GM12873 (cell line): ENCODE results near the gene TGFBR3L.

Experiments
- TF ChIP-seq, protein P1 (sequence below): IDR thresholded peaks from 2 replicates; pipeline ENCODE4 v1.5.1; 2012; ENCODE audit warnings: low read depth, mild to moderate bottlenecking, moderate library complexity, low read length, control low read depth; ENCODE audit not compliant: insufficient read depth; ENCODE audit errors: missing control alignments

TGFBR3L gene

DNA sequence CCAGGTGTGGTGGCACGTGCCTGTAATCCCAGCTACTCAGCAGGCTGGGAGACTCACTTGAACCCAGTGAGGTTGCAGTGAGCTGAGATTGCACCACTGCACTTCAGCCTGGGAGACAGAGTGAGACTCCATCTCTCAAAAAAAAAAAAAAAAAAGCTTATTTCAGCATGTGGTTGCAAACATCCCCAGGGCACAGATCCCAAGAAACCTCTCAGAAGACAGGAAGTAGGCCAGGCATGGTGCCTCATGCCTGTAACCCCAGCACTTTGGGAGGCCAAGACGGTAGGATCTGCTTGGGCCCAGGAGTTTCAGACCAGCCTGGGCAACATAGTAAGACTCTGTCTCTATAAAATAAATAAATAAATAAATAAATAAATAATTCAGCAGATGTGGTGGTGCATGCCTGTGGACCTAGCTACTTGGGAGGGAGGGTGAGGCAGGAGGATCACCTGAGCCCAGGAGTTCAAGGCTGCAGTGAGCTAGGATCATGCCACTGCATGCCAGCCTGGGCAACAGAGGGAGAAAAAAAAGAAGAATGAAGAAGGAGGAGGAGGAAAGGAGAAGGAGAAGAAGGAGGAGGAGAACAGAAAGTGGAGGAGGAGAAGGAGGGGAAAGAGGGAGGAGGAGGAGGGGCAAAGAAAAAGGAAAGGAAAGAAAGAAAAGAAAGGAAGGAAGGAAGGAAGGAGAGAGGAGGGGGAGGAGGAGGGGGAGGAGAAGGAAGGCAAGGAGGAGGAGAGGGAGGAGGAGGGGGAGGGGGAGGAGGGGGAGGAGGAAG lies 30.6 kb upstream of the TGFBR3L start:
- TF ChIP-seq, protein P1, sequence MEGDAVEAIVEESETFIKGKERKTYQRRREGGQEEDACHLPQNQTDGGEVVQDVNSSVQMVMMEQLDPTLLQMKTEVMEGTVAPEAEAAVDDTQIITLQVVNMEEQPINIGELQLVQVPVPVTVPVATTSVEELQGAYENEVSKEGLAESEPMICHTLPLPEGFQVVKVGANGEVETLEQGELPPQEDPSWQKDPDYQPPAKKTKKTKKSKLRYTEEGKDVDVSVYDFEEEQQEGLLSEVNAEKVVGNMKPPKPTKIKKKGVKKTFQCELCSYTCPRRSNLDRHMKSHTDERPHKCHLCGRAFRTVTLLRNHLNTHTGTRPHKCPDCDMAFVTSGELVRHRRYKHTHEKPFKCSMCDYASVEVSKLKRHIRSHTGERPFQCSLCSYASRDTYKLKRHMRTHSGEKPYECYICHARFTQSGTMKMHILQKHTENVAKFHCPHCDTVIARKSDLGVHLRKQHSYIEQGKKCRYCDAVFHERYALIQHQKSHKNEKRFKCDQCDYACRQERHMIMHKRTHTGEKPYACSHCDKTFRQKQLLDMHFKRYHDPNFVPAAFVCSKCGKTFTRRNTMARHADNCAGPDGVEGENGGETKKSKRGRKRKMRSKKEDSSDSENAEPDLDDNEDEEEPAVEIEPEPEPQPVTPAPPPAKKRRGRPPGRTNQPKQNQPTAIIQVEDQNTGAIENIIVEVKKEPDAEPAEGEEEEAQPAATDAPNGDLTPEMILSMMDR = no peak

DNA sequence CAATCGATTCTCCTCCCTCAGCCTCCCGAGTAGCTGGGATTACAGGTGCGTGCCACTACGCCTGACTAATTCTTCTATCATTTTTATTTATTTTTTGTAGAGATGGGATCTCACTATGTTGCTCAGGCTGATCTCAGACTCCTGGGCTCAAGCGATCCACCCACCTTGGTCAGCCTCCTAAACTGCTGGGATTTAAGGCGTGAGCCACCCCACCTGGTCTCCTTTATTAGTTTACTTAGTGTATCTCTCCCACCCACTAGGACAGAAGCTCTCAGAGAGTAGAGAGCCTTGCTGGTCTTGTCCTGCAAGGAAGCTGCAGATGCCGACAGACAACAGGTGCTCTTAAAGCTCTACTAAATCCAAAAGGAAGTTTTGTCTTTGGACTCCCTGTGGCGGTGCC lies 28.8 kb upstream of the TGFBR3L start:
- TF ChIP-seq, protein P1 = no peak

DNA sequence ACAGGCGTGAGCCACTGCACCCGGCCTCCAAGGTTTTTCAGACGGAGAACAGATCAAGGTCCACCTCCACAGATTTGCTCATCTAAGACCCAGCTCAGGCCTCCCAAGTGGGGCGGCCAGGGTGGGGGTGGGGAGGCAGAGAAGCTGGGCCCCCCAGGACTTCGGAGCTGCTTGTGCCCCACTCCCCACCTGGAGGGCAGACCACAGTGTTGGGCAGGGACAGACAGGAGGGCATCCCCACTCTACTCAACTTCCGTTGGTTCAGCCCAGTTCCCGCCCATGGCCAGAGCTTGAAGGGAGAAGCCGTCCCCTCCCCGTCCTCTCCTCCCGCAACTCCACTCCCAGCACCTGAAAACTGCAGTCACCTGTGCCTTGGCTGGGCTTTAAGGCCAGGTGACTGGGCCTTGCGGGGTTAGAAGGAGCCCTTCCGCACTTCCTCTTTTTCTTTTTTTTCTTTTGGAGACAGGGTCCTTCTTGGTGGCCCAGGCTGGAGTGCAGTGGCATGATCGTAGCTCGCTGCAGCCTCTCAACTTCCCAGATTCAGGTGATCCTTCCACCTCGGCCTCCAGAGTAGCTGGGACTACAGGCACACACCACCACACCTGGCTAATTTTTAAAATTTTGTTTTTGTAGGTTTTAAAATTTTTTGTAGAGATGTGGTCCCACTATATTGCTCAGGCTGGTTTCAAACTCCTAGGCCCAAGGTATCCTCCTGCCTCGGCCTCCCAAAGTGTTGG lies 27.1 kb upstream of the TGFBR3L start:
- TF ChIP-seq, protein P1 = no peak

DNA sequence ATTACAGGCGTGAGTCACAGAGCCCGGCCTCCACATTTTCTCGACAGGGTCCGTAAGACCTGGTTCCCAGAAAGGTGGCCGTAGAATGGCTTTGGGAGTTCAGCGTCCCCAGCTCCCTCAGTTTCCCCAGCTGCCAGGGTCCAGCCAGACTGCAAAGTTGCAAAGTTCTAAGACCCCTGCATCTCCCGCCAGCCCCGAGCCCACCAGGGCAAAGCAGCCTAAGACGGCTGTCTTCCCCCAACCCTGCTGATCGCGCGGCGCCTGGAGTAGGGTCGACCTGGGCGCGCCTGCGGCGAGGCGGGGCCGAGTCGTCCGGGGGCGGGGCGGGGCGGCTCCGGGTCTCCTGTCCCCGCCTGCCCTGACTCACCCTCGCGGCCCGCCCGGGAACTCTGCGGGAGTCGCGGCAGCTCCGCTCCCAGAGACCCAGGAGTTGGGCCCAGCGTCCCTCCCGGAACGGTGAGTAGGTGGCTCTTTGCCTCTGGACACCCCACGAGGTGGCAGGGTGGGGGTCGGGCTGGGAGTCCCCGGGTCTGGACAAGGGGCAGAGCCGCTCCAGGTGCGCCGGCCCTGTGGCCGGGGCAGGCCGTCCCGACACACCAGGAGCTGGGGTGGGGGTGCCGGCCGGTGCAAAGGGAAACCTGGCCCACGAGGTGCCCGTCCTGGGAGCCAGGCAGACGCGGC lies 26.3 kb upstream of the TGFBR3L start, which contains the start of gene LRRC8E:
TSS of gene LRRC8E (plus strand) at position 366 of the 681 bp plus-strand sequence. CDS start 7,094 bp downstream, outside the sequence.
- TF ChIP-seq, protein P1 = no peak

DNA sequence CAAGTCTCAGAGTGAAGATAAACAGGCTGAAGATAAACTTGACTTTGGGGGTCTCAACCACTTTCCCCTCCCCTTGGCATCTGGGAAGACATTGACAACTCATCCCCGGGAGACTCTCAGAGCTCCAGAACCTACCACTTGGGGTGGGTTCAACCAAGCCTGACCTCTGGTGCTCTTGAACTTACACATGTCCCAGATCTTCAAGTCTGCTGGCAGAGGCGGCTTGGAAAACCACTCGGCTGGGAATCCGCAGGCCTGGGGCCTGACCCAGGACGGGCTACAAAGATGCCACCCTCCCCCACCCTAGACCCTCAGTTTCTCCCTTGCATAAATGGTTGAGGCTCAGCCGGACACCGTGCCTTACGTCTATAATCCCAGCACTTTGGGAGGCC lies 25.8 kb upstream of the TGFBR3L start:
- TF ChIP-seq, protein P1 = no peak

DNA sequence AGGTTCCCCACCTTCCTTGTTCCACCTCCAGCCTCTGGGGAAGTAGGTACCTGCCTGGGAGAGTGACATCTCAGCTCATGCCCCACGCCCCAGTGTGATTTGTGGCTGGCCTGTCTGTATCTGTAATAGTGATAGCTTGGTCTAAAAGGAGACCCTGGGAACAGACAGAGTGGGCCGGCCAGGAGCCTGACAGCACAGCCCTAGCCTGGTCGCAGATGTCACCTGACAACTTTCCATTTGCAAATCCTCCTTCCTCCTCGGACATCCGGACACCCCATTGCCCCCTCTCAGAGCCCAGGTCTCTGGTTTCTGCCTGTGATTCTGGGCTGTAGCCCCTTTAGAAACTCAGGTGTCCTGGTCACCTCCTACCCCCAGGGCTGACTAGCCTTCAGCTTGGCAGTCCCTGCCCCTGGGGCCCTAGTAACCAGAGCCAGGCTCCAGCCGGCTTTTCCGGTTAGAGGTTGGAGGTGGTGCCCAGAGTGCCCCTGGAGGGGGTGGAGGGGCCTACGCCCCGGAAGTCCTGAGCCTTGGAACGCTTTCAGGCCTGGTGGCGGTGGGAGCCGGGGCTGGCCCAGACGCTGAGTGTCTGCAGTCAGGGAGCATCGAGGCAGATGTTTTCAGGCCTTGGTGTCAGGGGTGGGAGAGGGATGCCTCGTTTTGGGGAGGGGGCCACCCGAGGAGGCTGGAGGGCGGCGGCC lies 19.9 kb upstream of the TGFBR3L start:
- TF ChIP-seq, protein P1 = no peak
